HepG2 (cell line): Measurements from ENCODE around the gene PIGV. TPM values are rescaled to one million over a fixed set of nuclear protein-coding genes. Genes with fewer than 3 reads are reported as not detected.

Experiments used
- ATF1 ChIP-seq: IDR thresholded peaks from 2 replicates; pipeline ENCODE4 v1.6.1; 2016; ENCODE audit warnings: mild to moderate bottlenecking, control low read depth
- EED ChIP-seq: sonication (generic); formaldehyde crosslinking; IDR thresholded peaks from 2 replicates; pipeline ENCODE4 v1.5.0; 2020; ENCODE audit warnings: mild to moderate bottlenecking, missing genetic modification reagents
- IRF9 ChIP-seq: sonication (generic); formaldehyde crosslinking; IDR thresholded peaks from 2 replicates; pipeline ENCODE4 v1.8.0; 2022; ENCODE audit warnings: missing genetic modification reagents, mild to moderate bottlenecking, borderline replicate concordance
- KAT8 ChIP-seq: IDR thresholded peaks from 2 replicates; pipeline ENCODE4 v1.6.1; 2016; ENCODE audit warnings: missing genetic modification reagents, missing compliant biosample characterization
- MAFG ChIP-seq: sonication (generic); formaldehyde crosslinking; IDR thresholded peaks from 2 replicates; pipeline ENCODE4 v1.5.1; 2020; ENCODE audit warnings: mild to moderate bottlenecking, missing genetic modification reagents
- NFYC ChIP-seq: IDR thresholded peaks from 2 replicates; pipeline ENCODE4 v1.6.1; 2016; ENCODE audit warnings: missing genetic modification reagents, missing compliant biosample characterization
- NR2F1 ChIP-seq, 2 experiments: fragments of 450-650 bp in 1 of 2; formaldehyde crosslinking in 1 of 2; IDR thresholded peaks; 2 replicates each; pipeline versions ENCODE4 v1.5.0 to v1.6.1; 2016 to 2020; ENCODE audit warnings: mild to moderate bottlenecking in 1 of 2, missing compliant biosample characterization in 1 of 2, missing genetic modification reagents in 1 of 2, moderate library complexity in 1 of 2
- SOX13 ChIP-seq, 3 experiments: fragments of 450-650 bp in 1 of 3; sonication (generic) in 1 of 3; formaldehyde crosslinking in 1 of 3; IDR thresholded peaks in 2 of 3; conservative IDR thresholded peaks in 1 of 3; 2 replicates each; pipeline versions ENCODE4 v1.5.0 to v1.6.1; 2016 to 2020; ENCODE audit warnings: antibody characterized with exemption in 1 of 3, mild to moderate bottlenecking in 1 of 3, missing compliant biosample characterization in 1 of 3, missing genetic modification reagents in 1 of 3, moderate library complexity in 1 of 3
- SSRP1 ChIP-seq: IDR thresholded peaks from 2 replicates; pipeline ENCODE4 v1.6.1; 2016; ENCODE audit warnings: control low read depth
- TCF7L2 ChIP-seq: IDR thresholded peaks from 2 replicates; pipeline ENCODE4 v1.6.1; 2011; ENCODE audit warnings: mild to moderate bottlenecking, low read depth, low read length, moderate library complexity
- ZFAT ChIP-seq: sonication (generic); formaldehyde crosslinking; conservative IDR thresholded peaks from 2 replicates; pipeline ENCODE4 v1.8.1; 2023; ENCODE audit warnings: missing genetic modification reagents, inconsistent platforms
- ZNF343 ChIP-seq: sonication (generic); formaldehyde crosslinking; IDR thresholded peaks from 2 replicates; pipeline ENCODE4 v1.4.0; 2020; ENCODE audit warnings: mild to moderate bottlenecking, missing genetic modification reagents
- ZNF414 ChIP-seq: sonication (generic); formaldehyde crosslinking; IDR thresholded peaks from 2 replicates; pipeline ENCODE4 v1.5.0; 2020; ENCODE audit warnings: missing genetic modification reagents
- ZNF724P ChIP-seq: sonication (generic); formaldehyde crosslinking; IDR thresholded peaks from 2 replicates; pipeline ENCODE4 v1.8.0; 2022; ENCODE audit warnings: missing genetic modification reagents, borderline replicate concordance
- ZNF75D ChIP-seq: sonication (generic); formaldehyde crosslinking; IDR thresholded peaks from 2 replicates; pipeline ENCODE4 v1.8.1; 2023; ENCODE audit warnings: missing genetic modification reagents, mild to moderate bottlenecking, borderline replicate concordance
- ZXDC ChIP-seq: sonication (generic); formaldehyde crosslinking; IDR thresholded peaks from 2 replicates; pipeline ENCODE4 v1.5.0; 2020; ENCODE audit warnings: mild to moderate bottlenecking, missing genetic modification reagents
- polyA plus RNA-seq, 8 experiments: library from polyadenylated mRNA; depleted of rRNA in 3 of 8; stranded (reverse) in 7 of 8; unstranded in 1 of 8; fragments of >200 nt; fragmentation: Illumina TruSeq in 4 of 8; extraction: Trizol in 4 of 8; gene quantifications; 2 replicates each; pipeline versions ENCODE4 v1.2.1 to v1.2.3, GENCODE V29; 2011 to 2016; ENCODE audit warnings: low read depth in 4 of 8, missing spikeins in 1 of 8, mixed read lengths in 1 of 8; ENCODE audit not compliant: insufficient read depth in 1 of 8
- total RNA-seq, 5 experiments: library from RNA; depleted of rRNA; stranded (reverse); fragments of >200 nt; fragmentation: Illumina TruSeq; extraction: Trizol; gene quantifications; 2 replicates each; pipeline ENCODE4 v1.2.3, GENCODE V29; 2016; ENCODE audit warnings: low read depth in 1 of 5
- TF ChIP-seq, protein P1 (sequence below): sonication (generic); formaldehyde crosslinking; IDR thresholded peaks from 2 replicates; pipeline ENCODE4 v1.4.0; 2020; ENCODE audit warnings: missing genetic modification reagents
- TF ChIP-seq, protein P2 (sequence below): IDR thresholded peaks from 2 replicates; pipeline ENCODE4 v1.6.1; 2012; ENCODE audit warnings: low read length, improper control_type of control experiment

The PIGV gene
- total and polyA plus RNA-seq, 2 of the 13 experiments (the other 11 are each of a cell fraction or from before 2014, with no cell fraction given) = 13.5 to 22.7 TPM

DNA sequence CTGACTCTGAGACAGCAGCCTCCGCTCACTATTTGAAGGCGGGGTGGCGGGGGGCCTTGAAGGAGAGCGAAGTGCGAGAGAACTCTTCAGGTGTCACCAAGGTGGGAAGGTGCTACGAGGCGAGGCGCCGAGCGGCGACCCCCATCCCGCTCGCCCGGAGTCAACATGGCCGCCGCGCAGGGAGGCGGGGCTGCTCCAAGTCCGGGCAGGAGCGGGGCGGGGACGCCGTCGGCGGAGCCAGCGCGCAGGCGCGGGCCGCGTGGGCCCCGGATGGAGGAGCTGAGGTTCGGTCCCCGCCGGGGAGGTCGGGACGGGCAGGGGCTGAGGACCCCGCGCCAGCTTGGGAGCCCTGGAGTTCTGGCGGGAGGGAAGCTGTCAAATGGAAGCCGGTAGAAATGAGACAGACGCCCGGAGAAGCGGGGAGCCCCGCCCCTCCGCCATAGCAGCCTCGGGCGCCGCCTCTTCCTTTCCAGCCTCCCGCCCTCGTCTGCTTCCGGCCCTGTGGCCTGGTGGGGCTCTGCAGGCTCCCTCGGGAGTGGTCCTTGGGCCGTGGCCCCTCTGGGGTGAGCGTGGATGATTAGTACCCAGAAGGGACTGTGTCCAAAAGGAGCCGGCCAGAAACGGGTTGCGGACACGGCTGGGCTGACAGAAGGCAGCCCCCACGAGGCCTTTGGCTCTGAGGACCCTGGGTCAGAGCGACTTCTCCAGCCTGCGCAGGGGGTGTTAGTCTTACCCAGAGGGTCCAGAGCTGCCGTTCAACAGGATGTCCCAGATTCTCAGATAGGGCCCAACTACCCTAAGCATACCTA, at the start of gene PIGV (continued):
- peak; percentile 47 for TF ChIP-seq KAT8 (CRISPR knock-in tag)
- TF ChIP-seq, protein P1, sequence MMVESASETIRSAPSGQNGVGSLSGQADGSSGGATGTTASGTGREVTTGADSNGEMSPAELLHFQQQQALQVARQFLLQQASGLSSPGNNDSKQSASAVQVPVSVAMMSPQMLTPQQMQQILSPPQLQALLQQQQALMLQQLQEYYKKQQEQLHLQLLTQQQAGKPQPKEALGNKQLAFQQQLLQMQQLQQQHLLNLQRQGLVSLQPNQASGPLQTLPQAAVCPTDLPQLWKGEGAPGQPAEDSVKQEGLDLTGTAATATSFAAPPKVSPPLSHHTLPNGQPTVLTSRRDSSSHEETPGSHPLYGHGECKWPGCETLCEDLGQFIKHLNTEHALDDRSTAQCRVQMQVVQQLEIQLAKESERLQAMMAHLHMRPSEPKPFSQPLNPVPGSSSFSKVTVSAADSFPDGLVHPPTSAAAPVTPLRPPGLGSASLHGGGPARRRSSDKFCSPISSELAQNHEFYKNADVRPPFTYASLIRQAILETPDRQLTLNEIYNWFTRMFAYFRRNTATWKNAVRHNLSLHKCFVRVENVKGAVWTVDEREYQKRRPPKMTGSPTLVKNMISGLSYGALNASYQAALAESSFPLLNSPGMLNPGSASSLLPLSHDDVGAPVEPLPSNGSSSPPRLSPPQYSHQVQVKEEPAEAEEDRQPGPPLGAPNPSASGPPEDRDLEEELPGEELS (CRISPR knock-in tag) = no peak
- 0 out of 2 replicates have a peak, but pooled peaks have one; percentile 89 for TF ChIP-seq ZNF343 (CRISPR knock-in tag)
- no peak for TF ChIP-seq SSRP1
- TF ChIP-seq ATF1 (CRISPR knock-in tag) = no peak
- 0 out of 2 replicates have a peak, but pooled peaks have one; percentile 72 for TF ChIP-seq IRF9
- no peak for TF ChIP-seq ZXDC (CRISPR knock-in tag)
- no peak; the same call in 1 of the 2 replicates for TF ChIP-seq EED (CRISPR knock-in tag)
- no peak for TF ChIP-seq NFYC (CRISPR knock-in tag)
- no peak for TF ChIP-seq ZNF75D (CRISPR knock-in tag)
- TF ChIP-seq NR2F1 (CRISPR knock-in tag; IDR thresholded peaks at IDR 0.05) = no peak
- TF ChIP-seq, protein P2, sequence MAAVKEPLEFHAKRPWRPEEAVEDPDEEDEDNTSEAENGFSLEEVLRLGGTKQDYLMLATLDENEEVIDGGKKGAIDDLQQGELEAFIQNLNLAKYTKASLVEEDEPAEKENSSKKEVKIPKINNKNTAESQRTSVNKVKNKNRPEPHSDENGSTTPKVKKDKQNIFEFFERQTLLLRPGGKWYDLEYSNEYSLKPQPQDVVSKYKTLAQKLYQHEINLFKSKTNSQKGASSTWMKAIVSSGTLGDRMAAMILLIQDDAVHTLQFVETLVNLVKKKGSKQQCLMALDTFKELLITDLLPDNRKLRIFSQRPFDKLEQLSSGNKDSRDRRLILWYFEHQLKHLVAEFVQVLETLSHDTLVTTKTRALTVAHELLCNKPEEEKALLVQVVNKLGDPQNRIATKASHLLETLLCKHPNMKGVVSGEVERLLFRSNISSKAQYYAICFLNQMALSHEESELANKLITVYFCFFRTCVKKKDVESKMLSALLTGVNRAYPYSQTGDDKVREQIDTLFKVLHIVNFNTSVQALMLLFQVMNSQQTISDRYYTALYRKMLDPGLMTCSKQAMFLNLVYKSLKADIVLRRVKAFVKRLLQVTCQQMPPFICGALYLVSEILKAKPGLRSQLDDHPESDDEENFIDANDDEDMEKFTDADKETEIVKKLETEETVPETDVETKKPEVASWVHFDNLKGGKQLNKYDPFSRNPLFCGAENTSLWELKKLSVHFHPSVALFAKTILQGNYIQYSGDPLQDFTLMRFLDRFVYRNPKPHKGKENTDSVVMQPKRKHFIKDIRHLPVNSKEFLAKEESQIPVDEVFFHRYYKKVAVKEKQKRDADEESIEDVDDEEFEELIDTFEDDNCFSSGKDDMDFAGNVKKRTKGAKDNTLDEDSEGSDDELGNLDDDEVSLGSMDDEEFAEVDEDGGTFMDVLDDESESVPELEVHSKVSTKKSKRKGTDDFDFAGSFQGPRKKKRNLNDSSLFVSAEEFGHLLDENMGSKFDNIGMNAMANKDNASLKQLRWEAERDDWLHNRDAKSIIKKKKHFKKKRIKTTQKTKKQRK = no peak
- no peak for TF ChIP-seq ZNF414 (CRISPR knock-in tag)
- TF ChIP-seq SOX13 (IDR thresholded peaks at IDR 0.05) = no peak
- 0 out of 4 replicates have a peak, but pooled peaks of 1 of the 2 experiments have one; percentile 14 for TF ChIP-seq SOX13 (CRISPR knock-in tag; conservative IDR thresholded peaks at IDR 0.05 in 1 of 2, IDR thresholded peaks at IDR 0.05 in 1 of 2)
- TF ChIP-seq ZNF724P (CRISPR knock-in tag) = no peak
- no peak for TF ChIP-seq MAFG (CRISPR knock-in tag)
- no peak for TF ChIP-seq TCF7L2
- no peak for TF ChIP-seq ZFAT (CRISPR knock-in tag)
